ENCODE measurements around the gene MEGF9.

MEGF9 gene

GRCh38 chr9:120626512-120626911 is 87.8 kb downstream of the MEGF9 start:
- no peak for DNase-seq

GRCh38 chr9:120625222-120625621 is 89.0 kb downstream of the MEGF9 start:
- peak in 8 of 56 donors; percentile 6 to 38 (median 12) for DNase-seq

- no peak for DNase-seq
Observed at GRCh38 chr9:120622790-120623189, 91.5 kb downstream of the MEGF9 start.

GRCh38 chr9:120621941-120622340 is 92.3 kb downstream of the MEGF9 start:
- no peak for DNase-seq

- DNase-seq = peak in 36 of 56 donors; percentile 2 to 81 (median 33)
Observed at GRCh38 chr9:120619751-120620655, 94.3 kb downstream of the MEGF9 start.

GRCh38 chr9:120616966-120617935 is 97.0 kb downstream of the MEGF9 start:
- peak in 1 of 56 donors; percentile 21 for DNase-seq

GRCh38 chr9:120612218-120612617 is 102.1 kb downstream of the MEGF9 start:
- DNase-seq = peak in 3 of 56 donors; percentile 9 to 17 (median 14)

- no peak for DNase-seq
Observed at GRCh38 chr9:120611690-120612068, 102.6 kb downstream of the MEGF9 start.

- no peak for DNase-seq
Observed at GRCh38 chr9:120610975-120611689, 103.1 kb downstream of the MEGF9 start.

GRCh38 chr9:120609636-120610035 is 104.6 kb downstream of the MEGF9 start:
- DNase-seq = no peak

- DNase-seq = no peak
Observed at GRCh38 chr9:120608421-120608820, 105.8 kb downstream of the MEGF9 start.

GRCh38 chr9:120603591-120603990 is 110.7 kb downstream of the MEGF9 start:
- DNase-seq = no peak

GRCh38 chr9:120603010-120603409 is 111.3 kb downstream of the MEGF9 start:
- DNase-seq = no peak

GRCh38 chr9:120593955-120594277 is 120.4 kb downstream of the MEGF9 start:
- DNase-seq = no peak

- DNase-seq = no peak
Observed at GRCh38 chr9:120593250-120593954, 120.9 kb downstream of the MEGF9 start.

- DNase-seq = no peak
Observed at GRCh38 chr9:120592210-120592609, 122.1 kb downstream of the MEGF9 start.

GRCh38 chr9:120587328-120587727 is 126.9 kb downstream of the MEGF9 start:
- DNase-seq = no peak

GRCh38 chr9:120583958-120584369 is 130.3 kb downstream of the MEGF9 start:
- peak in 51 of 56 donors; percentile 19 to 93 (median 77) for DNase-seq

- DNase-seq = peak; percentile 37 to 98 (median 92)
Observed at GRCh38 chr9:120580051-120580896, 134.0 kb downstream of the MEGF9 start, which contains the start of gene CDK5RAP2. TSS of gene CDK5RAP2 (minus strand) at chr9:120580167. CDS start at chr9:120579978, 189 bp downstream.

All from nucleus accumbens (tissue), 56 donors.